WTC11 (cell line): Measurements from ENCODE around the gene PCGF3.

ENCODE experiments used
- ZBTB21 ChIP-seq: sonication (generic); formaldehyde crosslinking; IDR thresholded peaks from 2 replicates; pipeline ENCODE4 v1.8.1; 2023; ENCODE audit warnings: mild to moderate bottlenecking, missing genetic modification reagents, borderline replicate concordance
- TF ChIP-seq, protein P1 (sequence below): sonication (generic); formaldehyde crosslinking; IDR thresholded peaks from 2 replicates; pipeline ENCODE4 v1.8.0; 2022; ENCODE audit warnings: mild to moderate bottlenecking, missing genetic modification reagents
- TF ChIP-seq, protein P2 (sequence below): sonication (generic); formaldehyde crosslinking; IDR thresholded peaks from 2 replicates; pipeline ENCODE4 v1.8.0; 2022; ENCODE audit warnings: mild to moderate bottlenecking, missing genetic modification reagents
- TF ChIP-seq, protein P3 (sequence below): fragments of 200-600 bp; IDR thresholded peaks from 2 replicates; pipeline ENCODE4 v1.8.0; 2022; ENCODE audit warnings: antibody characterized with exemption

- TF ChIP-seq, protein P1, sequence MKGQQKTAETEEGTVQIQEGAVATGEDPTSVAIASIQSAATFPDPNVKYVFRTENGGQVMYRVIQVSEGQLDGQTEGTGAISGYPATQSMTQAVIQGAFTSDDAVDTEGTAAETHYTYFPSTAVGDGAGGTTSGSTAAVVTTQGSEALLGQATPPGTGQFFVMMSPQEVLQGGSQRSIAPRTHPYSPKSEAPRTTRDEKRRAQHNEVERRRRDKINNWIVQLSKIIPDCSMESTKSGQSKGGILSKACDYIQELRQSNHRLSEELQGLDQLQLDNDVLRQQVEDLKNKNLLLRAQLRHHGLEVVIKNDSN (CRISPR knock-in tag) = no peak
- TF ChIP-seq, protein P2, sequence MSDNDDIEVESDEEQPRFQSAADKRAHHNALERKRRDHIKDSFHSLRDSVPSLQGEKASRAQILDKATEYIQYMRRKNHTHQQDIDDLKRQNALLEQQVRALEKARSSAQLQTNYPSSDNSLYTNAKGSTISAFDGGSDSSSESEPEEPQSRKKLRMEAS (CRISPR knock-in tag) = no peak
- no peak for TF ChIP-seq ZBTB21 (CRISPR knock-in tag)
- TF ChIP-seq, protein P3, sequence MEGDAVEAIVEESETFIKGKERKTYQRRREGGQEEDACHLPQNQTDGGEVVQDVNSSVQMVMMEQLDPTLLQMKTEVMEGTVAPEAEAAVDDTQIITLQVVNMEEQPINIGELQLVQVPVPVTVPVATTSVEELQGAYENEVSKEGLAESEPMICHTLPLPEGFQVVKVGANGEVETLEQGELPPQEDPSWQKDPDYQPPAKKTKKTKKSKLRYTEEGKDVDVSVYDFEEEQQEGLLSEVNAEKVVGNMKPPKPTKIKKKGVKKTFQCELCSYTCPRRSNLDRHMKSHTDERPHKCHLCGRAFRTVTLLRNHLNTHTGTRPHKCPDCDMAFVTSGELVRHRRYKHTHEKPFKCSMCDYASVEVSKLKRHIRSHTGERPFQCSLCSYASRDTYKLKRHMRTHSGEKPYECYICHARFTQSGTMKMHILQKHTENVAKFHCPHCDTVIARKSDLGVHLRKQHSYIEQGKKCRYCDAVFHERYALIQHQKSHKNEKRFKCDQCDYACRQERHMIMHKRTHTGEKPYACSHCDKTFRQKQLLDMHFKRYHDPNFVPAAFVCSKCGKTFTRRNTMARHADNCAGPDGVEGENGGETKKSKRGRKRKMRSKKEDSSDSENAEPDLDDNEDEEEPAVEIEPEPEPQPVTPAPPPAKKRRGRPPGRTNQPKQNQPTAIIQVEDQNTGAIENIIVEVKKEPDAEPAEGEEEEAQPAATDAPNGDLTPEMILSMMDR = no peak
Observed at GRCh38 chr4:735583-735982, 30.0 kb downstream of the PCGF3 start.
